GM12892 (cell line): ENCODE data around the gene SLC49A4.

ENCODE experiments used
- POLR2A ChIP-seq: IDR thresholded peaks from 2 replicates; pipeline ENCODE4 v1.6.1; 2011; ENCODE audit warnings: low read depth, low read length, control low read depth
- POLR2AphosphoS5 ChIP-seq: IDR thresholded peaks from 2 replicates; pipeline ENCODE4 v1.6.1; 2011; ENCODE audit warnings: low read depth, low read length, control low read depth
- TAF1 ChIP-seq: IDR thresholded peaks from 2 replicates; pipeline ENCODE4 v1.6.1; 2011; ENCODE audit warnings: low read depth, mild to moderate bottlenecking, control low read depth, low read length, borderline replicate concordance

GRCh38 chr3:122782804-122783203 is 12.1 kb upstream of the SLC49A4 start:
- TF ChIP-seq POLR2A (no peak), POLR2AphosphoS5 (no peak), TAF1 (no peak)
